Activated gamma-delta T cell (primary cell): ENCODE measurements around the gene TLCD2.
"Not testable (repeated sequence)": the region's sequence is repeated elsewhere in the genome, so short reads cannot be mapped to it uniquely, and the experiment has no call there.

Experiments
- DNase-seq: peaks from one replicate; lab custom pipeline; 2025; lab: John Stamatoyannopoulos, UW

Gene TLCD2

GRCh38 chr17:1686086-1686485 lies 24.1 kb downstream of the TLCD2 start:
- DNase-seq = no peak

GRCh38 chr17:1684378-1685189 lies 25.6 kb downstream of the TLCD2 start, which contains the start of gene PRPF8:
TSS of gene PRPF8 (minus strand) at chr17:1684867. CDS start at chr17:1684571, 296 bp downstream.
- peak; percentile 85 for DNase-seq

GRCh38 chr17:1683459-1683858 lies 26.7 kb downstream of the TLCD2 start:
- no peak for DNase-seq

- no peak for DNase-seq
These were observed 33.8 kb downstream of the TLCD2 start for GRCh38 chr17:1676401-1676800.

- DNase-seq = no peak
These were observed 37.0 kb downstream of the TLCD2 start for GRCh38 chr17:1673041-1673785.

- DNase-seq = not testable (repeated sequence)
These were observed 46.2 kb downstream of the TLCD2 start for GRCh38 chr17:1663934-1664333.

GRCh38 chr17:1661045-1661444 lies 49.1 kb downstream of the TLCD2 start:
- no peak for DNase-seq

GRCh38 chr17:1658100-1658499 lies 52.1 kb downstream of the TLCD2 start:
- DNase-seq = no peak

- no peak for DNase-seq
These were observed 56.4 kb downstream of the TLCD2 start for GRCh38 chr17:1653735-1654134.

- not testable (repeated sequence) for DNase-seq
These were observed 57.4 kb downstream of the TLCD2 start for GRCh38 chr17:1652794-1653193.
